ENCODE data around the gene BEST1.
"Not testable (repeated sequence)": the region's sequence is repeated elsewhere in the genome, so short reads cannot be mapped to it uniquely, and the experiment has no call there.

The BEST1 gene

GRCh38 chr11:61978703-61979661 is 28.8 kb downstream of the BEST1 start:
- no peak overlapping the region for H3K4me3 Mint-ChIP-seq
- peaks cover 6% of the 10 kb centered on the region for H3K27me3 Mint-ChIP-seq
- no peaks in the 10 kb centered on the region for H3K9me3 Mint-ChIP-seq
- no peaks in the 10 kb centered on the region for H3K36me3 Mint-ChIP-seq (ENCODE audit: low read depth)
- peak overlapping the region; percentile 61 for H3K27ac Mint-ChIP-seq
- peaks cover 49% of the 10 kb centered on the region for H3K4me1 Mint-ChIP-seq (ENCODE audit: low read depth)
- intact Hi-C loops (cut with micrococcal nuclease): no loop called here

GRCh38 chr11:61980783-61981541 is 30.8 kb downstream of the BEST1 start:
- peak overlapping the region; percentile 80 for H3K27ac Mint-ChIP-seq
- no peaks in the 10 kb centered on the region for H3K9me3 Mint-ChIP-seq
- H3K4me1 Mint-ChIP-seq (ENCODE audit: low read depth): peaks cover 38% of the 10 kb centered on the region
- H3K4me3 Mint-ChIP-seq: no peak overlapping the region
- H3K27me3 Mint-ChIP-seq: peaks cover 8% of the 10 kb centered on the region
- H3K36me3 Mint-ChIP-seq (ENCODE audit: low read depth): no peaks in the 10 kb centered on the region
- intact Hi-C loops (cut with micrococcal nuclease): no loop called here

GRCh38 chr11:61983419-61983818 is 33.3 kb downstream of the BEST1 start:
- H3K4me1 Mint-ChIP-seq (ENCODE audit: low read depth): peaks cover 32% of the 10 kb centered on the region
- H3K9me3 Mint-ChIP-seq: peaks cover 17% of the 10 kb centered on the region
- H3K27ac Mint-ChIP-seq: no peak overlapping the region
- peaks cover 16% of the 10 kb centered on the region for H3K27me3 Mint-ChIP-seq
- H3K36me3 Mint-ChIP-seq (ENCODE audit: low read depth): peaks cover 6% of the 10 kb centered on the region
- no peak overlapping the region for H3K4me3 Mint-ChIP-seq
- intact Hi-C loops (cut with micrococcal nuclease): no loop called here

DNA sequence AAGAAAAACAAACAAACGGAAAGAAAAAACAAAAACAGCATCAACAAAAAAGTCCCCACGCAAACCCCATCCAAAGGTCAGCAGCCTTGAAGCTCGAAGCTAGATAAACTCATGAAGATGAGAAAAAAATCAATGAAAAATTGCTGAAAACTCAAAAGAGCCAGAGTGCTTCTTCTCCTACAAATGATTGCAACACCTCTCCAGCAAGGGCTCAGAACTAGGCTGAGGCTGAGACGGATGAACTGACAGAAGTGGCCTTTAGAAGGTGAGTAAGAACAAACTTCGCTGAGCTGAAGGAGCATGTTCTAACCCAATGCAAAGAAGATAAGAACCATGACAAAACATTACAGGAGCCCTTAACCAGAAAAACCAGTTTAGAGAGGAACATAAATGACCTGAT is 35.7 kb downstream of the BEST1 start:
- peaks cover 17% of the 10 kb centered on the region for H3K9me3 Mint-ChIP-seq
- intact Hi-C loops (cut with micrococcal nuclease): no loop called here
- H3K27me3 Mint-ChIP-seq: peaks cover 18% of the 10 kb centered on the region
- peaks cover 6% of the 10 kb centered on the region for H3K36me3 Mint-ChIP-seq (ENCODE audit: low read depth)
- peak overlapping the region; percentile 35 for H3K27ac Mint-ChIP-seq
- H3K4me1 Mint-ChIP-seq (ENCODE audit: low read depth): peaks cover 29% of the 10 kb centered on the region
- H3K4me3 Mint-ChIP-seq: no peak overlapping the region

DNA sequence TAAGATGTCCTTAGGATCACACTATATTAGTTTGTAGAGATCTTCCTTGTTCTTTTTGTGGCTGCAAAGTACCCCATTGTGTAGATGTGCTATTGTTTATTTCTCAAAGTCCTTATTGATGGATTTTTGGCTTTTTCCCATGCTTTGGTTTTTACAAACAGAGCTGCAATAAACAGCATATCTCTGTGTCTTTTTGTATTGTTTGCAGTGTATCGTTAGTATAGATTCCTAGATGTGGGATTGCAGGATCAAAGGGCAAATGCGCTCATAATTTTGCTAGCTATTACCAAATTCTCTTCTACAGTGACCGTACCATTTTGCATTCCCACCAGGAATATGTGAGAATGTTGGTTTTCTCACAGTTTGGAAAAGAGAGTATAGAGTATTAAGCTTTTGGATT is 44.8 kb downstream of the BEST1 start:
- H3K9me3 Mint-ChIP-seq: peaks cover 19% of the 10 kb centered on the region
- intact Hi-C loops (cut with micrococcal nuclease): no loop called here
- H3K36me3 Mint-ChIP-seq (ENCODE audit: low read depth): peaks cover 14% of the 10 kb centered on the region
- H3K27me3 Mint-ChIP-seq: peaks cover 1% of the 10 kb centered on the region
- no peak overlapping the region for H3K27ac Mint-ChIP-seq
- H3K4me1 Mint-ChIP-seq (ENCODE audit: low read depth): no peaks in the 10 kb centered on the region
- H3K4me3 Mint-ChIP-seq: no peak overlapping the region

GRCh38 chr11:61996933-61997332 is 46.8 kb downstream of the BEST1 start:
- H3K36me3 Mint-ChIP-seq (ENCODE audit: low read depth): peaks cover 14% of the 10 kb centered on the region
- H3K4me1 Mint-ChIP-seq (ENCODE audit: low read depth): peaks cover 11% of the 10 kb centered on the region
- no peak overlapping the region for H3K27ac Mint-ChIP-seq
- H3K27me3 Mint-ChIP-seq: peaks cover 1% of the 10 kb centered on the region
- H3K9me3 Mint-ChIP-seq: peaks cover 19% of the 10 kb centered on the region
- intact Hi-C loops (cut with micrococcal nuclease): no loop called here
- no peak overlapping the region for H3K4me3 Mint-ChIP-seq

GRCh38 chr11:61999141-61999975 is 49.2 kb downstream of the BEST1 start:
- Mint-ChIP-seq H3K36me3 (ENCODE audit: low read depth) (peaks cover 14% of the 10 kb centered on the region), H3K9me3 (peaks cover 19% of the 10 kb centered on the region), H3K27me3 (no peaks in the 10 kb centered on the region), H3K4me3 (no peak overlapping the region), H3K4me1 (ENCODE audit: low read depth) (peaks cover 22% of the 10 kb centered on the region), H3K27ac (no peak overlapping the region)
- intact Hi-C loops (cut with micrococcal nuclease): no loop called here

DNA sequence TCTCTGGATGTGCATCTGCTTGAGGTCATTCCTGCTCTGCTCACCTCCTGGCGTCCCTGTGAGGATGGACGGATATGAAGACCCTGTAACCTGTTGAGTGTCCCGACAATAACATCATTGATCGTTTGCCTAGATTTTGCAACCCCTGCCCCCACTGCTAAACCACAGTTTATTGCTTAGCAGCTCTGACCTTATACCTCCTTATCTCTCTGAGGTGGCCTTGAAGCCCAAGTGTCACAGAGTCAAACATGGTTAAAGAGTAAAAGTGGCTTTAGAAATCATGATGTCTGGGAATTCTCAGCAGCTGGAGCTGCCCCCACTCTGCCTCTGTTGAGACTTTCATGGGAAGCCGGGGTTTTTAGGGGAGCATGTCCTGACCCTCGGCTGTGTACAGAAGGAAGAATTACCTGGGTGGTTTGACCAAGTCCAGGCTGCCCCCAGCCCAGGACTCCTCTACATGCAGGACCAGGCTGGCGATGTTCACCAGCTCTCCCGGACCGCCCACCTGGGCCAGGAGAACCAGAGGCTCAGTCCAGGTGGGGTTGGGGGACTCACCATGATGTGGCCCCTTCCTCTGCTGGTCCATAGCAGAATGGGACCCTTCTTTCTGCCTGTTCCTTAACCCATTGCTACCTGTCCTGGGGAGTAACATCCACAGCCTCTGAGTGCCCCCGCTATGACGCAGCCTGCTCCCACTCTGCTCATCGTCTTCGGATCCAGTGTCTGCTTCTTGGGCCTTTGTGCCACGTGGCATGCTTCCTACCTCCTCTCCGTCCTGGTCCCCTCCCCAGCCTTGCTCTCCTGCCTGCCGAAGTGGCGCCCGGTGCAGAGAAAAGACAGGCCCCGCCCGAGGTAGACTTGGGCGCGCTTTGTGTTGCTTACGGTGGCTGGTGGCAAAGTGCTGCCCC is 50.6 kb downstream of the BEST1 start:
- Mint-ChIP-seq H3K27me3 (no peaks in the 10 kb centered on the region), H3K4me1 (ENCODE audit: low read depth) (peaks cover 37% of the 10 kb centered on the region), H3K4me3 (no peak overlapping the region), H3K27ac (peak overlapping the region; percentile 40), H3K36me3 (ENCODE audit: low read depth) (peaks cover 14% of the 10 kb centered on the region), H3K9me3 (peaks cover 19% of the 10 kb centered on the region)
- intact Hi-C loops (cut with micrococcal nuclease): no loop called here

DNA sequence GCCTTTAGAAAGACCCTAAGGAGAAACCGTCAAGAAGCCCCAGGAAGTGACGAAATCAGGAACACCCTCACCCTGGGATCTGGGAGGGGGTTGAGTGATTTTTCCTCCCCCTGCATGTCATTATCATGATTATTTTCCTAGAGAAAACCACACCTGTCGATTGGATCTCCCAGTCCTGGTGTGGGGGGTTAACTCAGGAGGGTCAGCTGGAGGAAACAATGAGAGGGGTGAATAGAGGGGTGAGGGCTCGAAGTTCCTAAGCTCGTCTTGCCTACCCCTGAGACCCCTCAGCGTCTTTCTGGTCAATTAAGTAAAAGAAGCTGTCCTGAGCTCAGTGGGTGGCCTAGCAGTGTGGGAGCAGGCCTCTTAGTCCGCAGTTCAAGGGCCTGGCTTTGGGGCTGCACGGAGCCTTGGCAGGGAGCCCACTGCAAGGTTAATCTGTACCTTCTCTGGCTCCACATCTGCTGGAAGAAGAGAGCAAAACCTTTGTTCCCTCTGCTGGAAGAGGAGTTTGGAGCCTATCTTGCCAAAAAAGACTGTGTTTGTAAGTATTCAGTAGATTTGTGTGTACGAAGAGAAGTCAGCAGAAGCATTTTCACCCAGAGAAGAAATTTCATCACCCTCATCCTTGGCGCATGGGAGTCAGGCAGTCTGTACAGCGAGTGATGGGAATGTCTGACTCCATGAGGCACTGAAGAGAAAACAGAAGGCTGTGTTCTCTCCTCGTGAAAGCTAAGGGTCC is 51.5 kb downstream of the BEST1 start:
- Mint-ChIP-seq H3K36me3 (ENCODE audit: low read depth) (peaks cover 14% of the 10 kb centered on the region), H3K4me3 (no peak overlapping the region), H3K27me3 (no peaks in the 10 kb centered on the region), H3K9me3 (peaks cover 19% of the 10 kb centered on the region), H3K4me1 (ENCODE audit: low read depth) (peaks cover 42% of the 10 kb centered on the region), H3K27ac (peak overlapping the region; percentile 40)
- intact Hi-C loops (cut with micrococcal nuclease): no loop called here

- Mint-ChIP-seq H3K9me3 (peaks cover 19% of the 10 kb centered on the region), H3K4me1 (ENCODE audit: low read depth) (peaks cover 42% of the 10 kb centered on the region), H3K36me3 (ENCODE audit: low read depth) (peaks cover 14% of the 10 kb centered on the region), H3K27ac (peak overlapping the region; percentile 40)
- H3K4me3 Mint-ChIP-seq; H3K27me3 Mint-ChIP-seq; intact Hi-C loops (cut with micrococcal nuclease): not testable (repeated sequence)
Measured at GRCh38 chr11:62002283-62002682, 52.1 kb downstream of the BEST1 start.

GRCh38 chr11:62004473-62004872 is 54.3 kb downstream of the BEST1 start:
- Mint-ChIP-seq H3K27ac (peak overlapping the region; percentile 91), H3K27me3 (no peaks in the 10 kb centered on the region), H3K4me3 (no peak overlapping the region), H3K4me1 (ENCODE audit: low read depth) (peaks cover 42% of the 10 kb centered on the region), H3K9me3 (peaks cover 4% of the 10 kb centered on the region), H3K36me3 (ENCODE audit: low read depth) (peaks cover 2% of the 10 kb centered on the region)
- intact Hi-C loops (cut with micrococcal nuclease): loop anchor here (2.0 kb wide), 1 partner anchor 20 kb away; no protein-coding TSS in a partner anchor

- Mint-ChIP-seq H3K27ac (no peak overlapping the region), H3K27me3 (no peaks in the 10 kb centered on the region), H3K4me1 (ENCODE audit: low read depth) (peaks cover 40% of the 10 kb centered on the region), H3K36me3 (ENCODE audit: low read depth) (no peaks in the 10 kb centered on the region), H3K4me3 (no peak overlapping the region), H3K9me3 (no peaks in the 10 kb centered on the region)
- intact Hi-C loops (cut with micrococcal nuclease): no loop called here
Measured at GRCh38 chr11:62008193-62008592, 58.0 kb downstream of the BEST1 start.

Data from dendritic cell treated with granulocyte-macrophage colony-stimulating factor and Interleukin-4, amounts not matched to agents 40 ng/mL and 50 ng/mL, for 4 days (primary cell).